Muscle layer of duodenum (tissue), 2 donors: Measurements from ENCODE around the gene TCP11L1.
"Not testable (repeated sequence)": the region's sequence is repeated elsewhere in the genome, so short reads cannot be mapped to it uniquely, and the experiment has no call there.

Source experiments
- H3K27ac ChIP-seq: one replicate; pipeline ENCODE4 v1.7.0; 2013; ENCODE audit warnings: mild to moderate bottlenecking, low read length
- H3K27me3 ChIP-seq: one replicate; pipeline ENCODE4 v1.7.0; 2013; ENCODE audit warnings: low read depth, mild to moderate bottlenecking, control low read depth, low read length
- H3K36me3 ChIP-seq, 2 donors: one replicate each; pipeline ENCODE4 v1.7.0; 2013; ENCODE audit warnings: low read length in 2 of 2, control low read depth in 1 of 2, mild to moderate bottlenecking in 1 of 2; ENCODE audit not compliant: insufficient read depth in 2 of 2, control insufficient read depth in 1 of 2
- H3K4me1 ChIP-seq, 2 donors: one replicate each; pipeline ENCODE4 v1.7.0; 2013; ENCODE audit warnings: low read length in 2 of 2, mild to moderate bottlenecking in 2 of 2, control low read depth in 1 of 2, moderate library complexity in 1 of 2; ENCODE audit not compliant: insufficient read depth in 2 of 2, control insufficient read depth in 1 of 2
- H3K4me3 ChIP-seq, 2 donors: one replicate each; pipeline ENCODE4 v1.7.0; 2013; ENCODE audit warnings: low read length in 2 of 2, low read depth in 1 of 2, mild to moderate bottlenecking in 1 of 2
- H3K9me3 ChIP-seq, 2 donors: one replicate each; pipeline ENCODE4 v1.7.0; 2013; ENCODE audit warnings: low read length in 2 of 2, control low read depth in 1 of 2, mild to moderate bottlenecking in 1 of 2; ENCODE audit not compliant: control insufficient read depth in 1 of 2
- donor health status: healthy.

Gene TCP11L1

DNA sequence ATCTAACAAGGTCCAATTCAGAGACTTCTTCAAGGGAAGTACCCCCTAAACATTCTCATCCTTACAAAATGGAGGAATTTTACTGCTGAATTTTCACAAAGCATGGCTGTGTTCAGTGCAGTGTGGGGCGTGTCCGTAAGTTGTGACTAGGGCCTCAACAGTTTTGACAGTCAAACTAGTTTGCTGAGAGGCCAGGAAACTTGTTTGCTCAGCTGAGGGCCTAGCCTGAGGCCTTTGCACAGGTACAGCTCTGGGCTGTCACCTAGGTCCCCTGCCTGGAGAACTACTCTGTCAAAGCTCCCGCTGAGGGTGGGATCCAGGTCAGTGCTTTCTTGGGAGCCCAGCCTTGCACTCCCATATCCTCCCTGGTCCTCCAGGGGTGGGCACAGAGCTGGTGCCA is 27.9 kb downstream of the TCP11L1 start:
- Histone ChIP-seq H3K4me3 (no peak overlapping the region), H3K9me3 (no peaks in the 10 kb centered on the region), H3K4me1 (peaks cover 12 to 32% of the 10 kb centered on the region in 2 donors), H3K27me3 (no peaks in the 10 kb centered on the region), H3K27ac (no peak overlapping the region), H3K36me3 (peaks cover 32 to 57% of the 10 kb centered on the region in 2 donors)

DNA sequence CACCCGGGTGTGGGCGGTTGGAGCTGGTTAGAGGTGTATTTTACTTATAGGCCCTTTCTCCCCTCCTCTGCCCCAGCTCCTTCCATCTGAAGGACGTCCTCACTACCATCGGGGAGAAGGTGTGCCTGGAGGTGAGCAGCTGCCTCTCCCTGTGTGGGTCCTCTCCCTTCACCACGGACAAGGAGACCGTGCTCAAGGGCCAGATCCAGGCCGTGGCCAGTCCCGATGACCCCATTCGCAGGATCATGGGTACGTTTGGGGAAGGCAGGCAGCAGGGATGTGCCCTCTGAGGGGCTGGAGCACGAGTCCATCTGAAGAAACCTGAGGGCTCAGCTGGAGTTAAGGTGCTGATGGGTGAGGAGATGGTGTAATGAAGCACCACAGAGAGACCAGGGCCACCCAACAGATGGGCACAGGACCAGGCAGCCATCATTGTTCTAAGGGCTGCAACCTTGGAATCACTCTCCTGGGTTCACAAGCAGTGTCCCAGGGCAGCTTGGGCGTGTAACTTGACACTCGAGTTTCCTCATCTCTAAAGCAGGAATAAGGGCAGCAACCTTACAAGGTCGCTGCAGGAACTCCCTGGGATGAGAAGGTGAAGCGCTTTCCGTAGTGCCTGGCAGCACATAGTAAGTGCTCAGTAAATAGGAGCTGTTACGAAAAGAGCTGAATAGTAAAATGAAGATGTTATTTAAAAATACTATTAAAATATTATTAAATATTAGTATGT is 29.4 kb downstream of the TCP11L1 start:
- Histone ChIP-seq H3K27me3 (no peaks in the 10 kb centered on the region), H3K27ac (no peak overlapping the region), H3K36me3 (peaks cover 38 to 72% of the 10 kb centered on the region in 2 donors), H3K9me3 (no peaks in the 10 kb centered on the region), H3K4me1 (peaks cover 8 to 19% of the 10 kb centered on the region in 2 donors), H3K4me3 (no peak overlapping the region)

DNA sequence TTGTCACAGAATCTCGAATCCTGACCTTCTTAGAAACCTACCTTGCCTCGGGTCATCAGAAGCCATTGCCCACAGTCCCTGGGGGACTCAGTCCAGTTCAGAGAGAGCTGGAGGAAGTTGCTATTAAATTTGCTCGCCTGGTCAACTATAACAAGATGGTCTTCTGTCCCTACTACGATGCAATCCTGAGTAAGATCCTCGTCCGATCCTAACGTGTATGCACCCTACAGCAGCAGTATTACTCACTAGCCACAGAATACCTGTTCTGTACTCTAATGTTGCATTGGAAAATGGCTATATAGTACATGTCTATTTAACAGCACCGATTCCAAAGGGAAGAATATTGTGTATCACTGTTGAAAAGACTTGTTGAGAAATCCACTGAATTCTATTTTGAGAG is 33.1 kb downstream of the TCP11L1 start:
- H3K27ac ChIP-seq, result no peak overlapping the region
- no peaks in the 10 kb centered on the region for H3K27me3 ChIP-seq
- no peak overlapping the region for H3K4me3 ChIP-seq
- H3K36me3 ChIP-seq, result peaks cover 48 to 87% of the 10 kb centered on the region in 2 donors
- H3K4me1 ChIP-seq, result no peaks in the 10 kb centered on the region
- no peaks in the 10 kb centered on the region for H3K9me3 ChIP-seq

DNA sequence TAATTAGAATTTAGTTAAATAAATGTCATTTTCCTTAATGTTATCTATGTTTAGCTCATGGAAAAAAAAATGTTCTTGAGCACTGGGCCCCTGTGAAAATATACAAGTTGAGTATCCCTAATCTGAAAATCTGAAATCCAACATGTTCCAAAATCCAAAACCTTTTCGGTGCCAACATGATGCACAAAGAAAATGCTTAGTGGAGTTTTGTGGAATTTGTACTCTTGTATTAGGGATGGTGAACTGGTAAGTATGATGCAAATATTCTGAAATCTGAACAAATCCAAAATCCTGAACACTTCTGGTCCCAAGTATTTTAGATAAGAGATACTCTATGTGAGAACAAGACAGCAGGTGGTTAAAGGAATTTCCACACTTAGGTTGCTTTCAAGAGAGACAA is 44.5 kb downstream of the TCP11L1 start:
- no peak overlapping the region for H3K27ac ChIP-seq
- H3K9me3 ChIP-seq, result no peaks in the 10 kb centered on the region
- H3K4me3 ChIP-seq, result no peak overlapping the region
- no peaks in the 10 kb centered on the region for H3K4me1 ChIP-seq
- no peaks in the 10 kb centered on the region for H3K27me3 ChIP-seq
- H3K36me3 ChIP-seq, result peaks cover 32 to 38% of the 10 kb centered on the region in 2 donors

DNA sequence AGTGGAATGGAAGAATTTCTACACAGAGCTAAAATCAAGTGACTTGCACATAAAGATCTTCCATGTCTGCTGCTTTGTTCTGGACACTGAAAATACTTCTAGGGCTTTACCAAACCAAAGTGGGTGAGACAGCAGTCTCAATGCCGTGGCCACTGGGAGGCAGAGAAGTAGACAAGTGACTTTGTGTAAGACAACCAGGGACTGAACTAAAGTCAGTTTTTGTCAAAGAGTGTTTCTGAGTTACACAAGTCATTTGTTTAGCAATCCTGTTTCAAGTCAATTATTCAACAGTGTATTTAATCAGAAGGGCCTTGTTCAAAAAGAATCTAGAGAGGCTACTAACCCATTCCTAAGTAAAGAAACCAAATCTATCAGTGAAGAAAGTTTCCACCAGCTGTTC is 46.6 kb downstream of the TCP11L1 start:
- H3K27ac ChIP-seq, result no peak overlapping the region

DNA sequence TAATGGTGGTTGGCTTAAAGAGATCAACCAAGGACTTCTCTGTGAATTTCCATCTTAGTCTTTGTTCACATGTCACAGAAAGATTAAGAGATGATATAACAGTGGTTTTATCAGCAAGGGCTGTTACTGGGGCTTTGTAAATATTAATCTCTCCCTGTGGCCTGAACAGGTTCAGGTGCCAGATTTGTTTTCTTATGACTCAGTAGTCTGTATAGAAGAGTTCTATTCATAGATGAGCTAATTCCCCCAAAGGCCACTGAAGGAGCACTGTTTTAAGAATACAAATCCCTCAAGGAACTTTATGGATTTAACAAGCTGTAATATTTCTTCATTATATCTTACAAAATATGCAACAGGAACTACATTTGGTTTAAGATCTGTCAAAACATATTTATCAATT is 50.4 kb downstream of the TCP11L1 start:
- Histone ChIP-seq H3K27me3 (no peaks in the 10 kb centered on the region), H3K27ac (no peak overlapping the region), H3K36me3 (peaks cover 21 to 23% of the 10 kb centered on the region in 2 donors), H3K9me3 (no peaks in the 10 kb centered on the region), H3K4me1 (no peaks in the 10 kb centered on the region), H3K4me3 (no peak overlapping the region)

More for the DNA sequence above, 46.6 kb downstream of the TCP11L1 start:
- H3K9me3 ChIP-seq, result no peaks in the 10 kb centered on the region
- H3K4me1 ChIP-seq, result no peaks in the 10 kb centered on the region
- peaks cover 31 to 35% of the 10 kb centered on the region in 2 donors for H3K36me3 ChIP-seq
- H3K4me3 ChIP-seq, result no peak overlapping the region
- H3K27me3 ChIP-seq, result no peaks in the 10 kb centered on the region

DNA sequence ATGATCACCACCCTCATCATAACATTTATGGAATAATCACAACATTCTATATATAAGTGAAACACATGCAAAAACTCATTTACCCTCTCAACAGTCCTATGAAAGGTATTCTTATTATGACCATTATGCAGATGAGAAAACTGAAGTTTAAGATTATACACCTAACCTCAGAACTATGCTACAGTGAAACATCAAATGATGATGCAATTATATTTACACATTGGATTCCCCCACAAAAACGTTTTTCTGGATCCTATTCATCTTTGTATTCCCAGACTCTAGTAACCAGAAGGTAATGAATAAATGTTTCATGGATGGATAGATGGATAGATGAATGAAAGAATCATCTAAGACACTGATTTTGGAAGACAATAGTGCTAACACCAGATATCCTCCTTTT is 54.8 kb downstream of the TCP11L1 start:
- Histone ChIP-seq H3K27ac (no peak overlapping the region), H3K4me1 (no peaks in the 10 kb centered on the region), H3K4me3 (no peak overlapping the region), H3K36me3 (peaks cover 11 to 23% of the 10 kb centered on the region in 2 donors), H3K27me3 (no peaks in the 10 kb centered on the region), H3K9me3 (no peaks in the 10 kb centered on the region)

GRCh38 chr11:33103836-33104235 is 64.5 kb downstream of the TCP11L1 start:
- Histone ChIP-seq H3K4me1 (no peaks in the 10 kb centered on the region), H3K27me3 (no peaks in the 10 kb centered on the region), H3K36me3 (peaks cover 17 to 30% of the 10 kb centered on the region in 2 donors), H3K4me3 (no peak overlapping the region), H3K27ac (no peak overlapping the region), H3K9me3 (no peaks in the 10 kb centered on the region)

- Histone ChIP-seq H3K27ac (no peak overlapping the region), H3K27me3 (no peaks in the 10 kb centered on the region), H3K36me3 (peaks cover 0 to 3% of the 10 kb centered on the region in 2 donors), H3K4me3 (no peak overlapping the region), H3K4me1 (no peaks in the 10 kb centered on the region), H3K9me3 (no peaks in the 10 kb centered on the region)
Measured at GRCh38 chr11:33109294-33109895, 70.0 kb downstream of the TCP11L1 start.

DNA sequence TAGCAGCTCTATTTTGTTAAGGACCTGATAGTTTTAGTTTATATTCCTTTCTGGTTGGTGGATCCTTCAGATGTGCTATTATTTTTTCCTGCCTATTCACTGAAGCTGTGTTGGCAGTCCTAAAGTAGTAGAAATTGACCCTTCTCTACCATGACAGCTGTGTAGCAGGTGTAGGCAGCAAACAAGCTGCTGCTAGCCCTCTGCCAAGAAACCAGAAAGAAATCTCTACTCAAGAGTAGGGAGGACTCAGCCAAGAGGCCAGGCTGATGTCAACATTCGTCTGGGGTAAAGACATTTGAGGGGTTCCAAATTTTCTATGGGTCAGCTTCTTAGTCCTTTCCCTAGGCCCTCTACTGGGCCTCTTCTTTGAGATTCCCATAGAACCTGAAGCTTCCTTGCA is 70.7 kb downstream of the TCP11L1 start:
- H3K4me3 ChIP-seq, result no peak overlapping the region
- H3K4me1 ChIP-seq, result no peaks in the 10 kb centered on the region
- no peak overlapping the region for H3K27ac ChIP-seq
- H3K9me3 ChIP-seq, result no peaks in the 10 kb centered on the region
- no peaks in the 10 kb centered on the region for H3K36me3 ChIP-seq
- H3K27me3 ChIP-seq, result no peaks in the 10 kb centered on the region

GRCh38 chr11:33116535-33116934 is 77.2 kb downstream of the TCP11L1 start:
- H3K27me3 ChIP-seq, result no peaks in the 10 kb centered on the region
- H3K27ac ChIP-seq, result no peak overlapping the region
- no peaks in the 10 kb centered on the region for H3K36me3 ChIP-seq
- no peak overlapping the region for H3K4me3 ChIP-seq
- no peaks in the 10 kb centered on the region for H3K4me1 ChIP-seq
- H3K9me3 ChIP-seq, result no peaks in the 10 kb centered on the region

GRCh38 chr11:33122696-33123095 is 83.3 kb downstream of the TCP11L1 start:
- not testable (repeated sequence) for H3K4me3 ChIP-seq, H3K27me3 ChIP-seq, H3K36me3 ChIP-seq, H3K4me1 ChIP-seq, H3K9me3 ChIP-seq, H3K27ac ChIP-seq
